Right cardiac atrium (tissue), 5 donors: ENCODE results near the gene TMEM121. TPM values are rescaled to one million over a fixed set of nuclear protein-coding genes. Genes with fewer than 3 reads are reported as not detected.

Source experiments
- ATAC-seq, 2 donors: fragments of 200-7000 bp; cut with Tn5 transposase; one replicate each; pipeline versions ENCODE4 v1.8.0 to v1.9.1; 2020; ENCODE audit warnings: moderate library complexity in 2 of 2, mild to moderate bottlenecking in 1 of 2
- DNase-seq, 3 donors: peaks; one replicate each; pipeline ENCODE4 v3.0.0-alpha.2; 2020
- H3K27ac ChIP-seq: one replicate; pipeline ENCODE4 v1.5.1; 2013; ENCODE audit warnings: mild to moderate bottlenecking, low read length, control low read depth, moderate library complexity
- H3K27me3 ChIP-seq: one replicate; pipeline ENCODE4 v1.6.1; 2013; ENCODE audit not compliant: control insufficient read depth, insufficient read depth
- H3K4me1 ChIP-seq: one replicate; pipeline ENCODE4 v1.6.1; 2013; ENCODE audit warnings: low read length; ENCODE audit not compliant: control insufficient read depth, insufficient read depth
- H3K4me3 ChIP-seq: one replicate; pipeline ENCODE4 v1.5.1; 2013; ENCODE audit warnings: low read length, control low read depth
- H3K9me3 ChIP-seq: one replicate; pipeline ENCODE4 v1.6.1; 2013; ENCODE audit warnings: low read length; ENCODE audit not compliant: control insufficient read depth
- WGBS: extraction: QIAGEN DNeasy Blood & Tissue Kit; methylation state at CpG from one replicate; pipeline ENCODE4 v1.1.7; 2013; 5-methylcytosine and 5-hydroxymethylcytosine counted together
- intact Hi-C, 4 donors: fragments of 100-400 bp; cut with DNase I; formaldehyde crosslinking; loops; one replicate each; pipeline versions ENCODE4 v1.11.0 to v1.14.0; 2022 to 2023
- polyA plus RNA-seq: library from polyadenylated mRNA; stranded (reverse); fragments of 200-250 nt; gene quantifications from one replicate; pipeline ENCODE4 v1.2.3, GENCODE V29; 2013
- total RNA-seq, 4 donors: library from RNA; stranded (reverse); fragmentation: NEBNext Ultra II Directional; extraction: Animal tissue kit (Norgen Biotek cat#: 25700); gene quantifications; one replicate each; pipeline ENCODE4 v1.2.1, GENCODE V29; 2021
- donor health status: healthy with polysubstance abuse.
- donor health status: DM: no; HTN: yes; CAD: no.
- donor health status: DM: no; HTN: no; CAD: no.
- donor health status: DM: no; HTN: yes; CAD: no; lungs with severe emphysema.
- donor health status: DM: yes; HTN: yes; CAD: no.

TMEM121 gene
- total and polyA plus RNA-seq, 5 donors = 2.3 to 4.4 (median 3.5) TPM

DNA sequence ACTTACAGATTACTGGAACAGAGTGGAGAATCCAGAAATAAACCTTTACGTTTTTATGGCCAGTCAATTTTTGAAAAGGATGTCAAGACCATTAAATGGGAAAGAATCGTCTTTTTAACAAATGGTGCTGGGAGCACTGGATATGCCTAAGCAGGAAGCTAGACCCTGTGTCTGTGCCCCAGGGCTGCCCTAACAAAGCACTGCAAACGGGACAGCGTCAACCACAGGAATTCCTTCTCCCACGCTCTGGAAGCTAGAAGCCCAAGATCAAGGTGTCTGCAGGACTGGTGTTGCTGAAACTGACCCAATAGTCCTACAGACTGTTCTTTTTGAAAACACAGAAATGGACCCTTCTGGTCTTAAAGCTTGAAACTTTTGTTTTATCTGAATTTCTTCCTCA lies 9.3 kb upstream of the TMEM121 start:
- Histone ChIP-seq H3K27me3 (no peaks in the 10 kb centered on the region), H3K9me3 (no peaks in the 10 kb centered on the region), H3K4me3 (no peak overlapping the region), H3K4me1 (no peaks in the 10 kb centered on the region), H3K27ac (no peak overlapping the region)
- no peak for DNase-seq
- 33% methylated on average over 5 of the region's 5 CpGs for WGBS
- intact Hi-C loops = no loop called here
- no peak for ATAC-seq

DNA sequence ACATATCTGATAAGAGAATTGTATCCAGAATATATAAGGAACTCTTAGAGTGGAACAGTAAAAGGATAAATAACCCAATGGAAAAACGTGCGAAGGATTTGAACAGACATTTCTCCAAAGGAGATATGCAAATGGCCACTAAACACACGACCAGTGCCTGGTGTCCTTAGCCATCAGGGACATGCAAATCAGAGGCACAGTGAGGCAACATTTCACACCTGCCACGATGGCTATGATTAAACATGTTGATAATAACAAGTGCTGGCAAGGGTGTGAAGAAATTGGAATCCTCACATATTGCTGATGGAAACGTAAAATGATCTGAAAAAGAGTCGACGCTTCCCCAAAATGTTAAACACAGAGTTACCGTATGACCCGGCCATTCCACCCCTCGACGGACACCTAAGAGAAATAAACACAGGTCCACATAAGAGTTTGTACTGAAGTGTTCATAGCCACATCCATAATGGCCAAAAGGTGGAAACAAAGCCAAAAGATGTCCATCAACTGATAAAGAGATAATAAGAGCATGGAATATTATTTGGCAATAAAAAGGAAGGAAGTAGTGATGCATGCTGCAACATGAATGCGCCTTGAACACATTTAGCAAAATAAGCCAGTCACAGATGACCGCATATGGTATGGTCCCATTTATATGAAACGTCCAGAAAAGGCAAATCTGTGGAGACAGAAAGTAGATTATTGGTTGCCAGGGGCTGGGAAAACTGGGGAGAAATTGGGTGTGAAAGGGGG lies 6.3 kb upstream of the TMEM121 start:
- DNase-seq (peak in 1 of 3 donors; percentile 5), ATAC-seq (no peak)
- no peaks in the 10 kb centered on the region for H3K27me3 ChIP-seq
- intact Hi-C loops = loop anchor here in 1 of 4 donors (10.0 kb wide), 1 partner anchor 145 kb away; no protein-coding TSS in a partner anchor
- H3K4me3 ChIP-seq = no peak overlapping the region
- no peaks in the 10 kb centered on the region for H3K9me3 ChIP-seq
- no peaks in the 10 kb centered on the region for H3K4me1 ChIP-seq
- H3K27ac ChIP-seq = no peak overlapping the region
- 66% methylated on average over 14 of the region's 14 CpGs for WGBS

DNA sequence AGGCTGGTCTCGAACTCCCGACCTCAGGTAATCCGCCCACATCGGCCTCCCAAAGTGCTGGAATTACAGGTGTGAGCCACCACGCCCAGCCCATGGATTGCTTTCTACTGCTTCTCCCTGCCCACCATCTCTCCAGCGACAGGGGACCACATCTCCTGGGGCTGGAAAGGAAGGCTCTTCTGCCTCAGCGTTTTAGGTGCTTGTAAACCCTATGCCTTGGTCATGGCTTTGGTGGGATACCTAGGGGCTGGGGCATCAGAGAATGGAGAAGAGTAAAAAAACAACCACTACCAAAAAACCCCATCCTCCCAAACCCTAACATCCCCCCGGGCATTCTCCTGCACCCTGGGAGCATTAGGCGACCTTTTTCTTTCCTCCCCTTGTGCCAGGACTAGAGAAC lies 1.1 kb upstream of the TMEM121 start:
- WGBS = 91% methylated on average over 9 of the region's 9 CpGs
- Histone ChIP-seq H3K27ac (no peak overlapping the region), H3K27me3 (no peaks in the 10 kb centered on the region), H3K9me3 (no peaks in the 10 kb centered on the region), H3K4me3 (no peak overlapping the region), H3K4me1 (no peaks in the 10 kb centered on the region)
- intact Hi-C loops = loop anchor here in 1 of 4 donors (10.0 kb wide), 1 partner anchor 151 kb away; no protein-coding TSS in a partner anchor
- DNase-seq (no peak), ATAC-seq (no peak)

DNA sequence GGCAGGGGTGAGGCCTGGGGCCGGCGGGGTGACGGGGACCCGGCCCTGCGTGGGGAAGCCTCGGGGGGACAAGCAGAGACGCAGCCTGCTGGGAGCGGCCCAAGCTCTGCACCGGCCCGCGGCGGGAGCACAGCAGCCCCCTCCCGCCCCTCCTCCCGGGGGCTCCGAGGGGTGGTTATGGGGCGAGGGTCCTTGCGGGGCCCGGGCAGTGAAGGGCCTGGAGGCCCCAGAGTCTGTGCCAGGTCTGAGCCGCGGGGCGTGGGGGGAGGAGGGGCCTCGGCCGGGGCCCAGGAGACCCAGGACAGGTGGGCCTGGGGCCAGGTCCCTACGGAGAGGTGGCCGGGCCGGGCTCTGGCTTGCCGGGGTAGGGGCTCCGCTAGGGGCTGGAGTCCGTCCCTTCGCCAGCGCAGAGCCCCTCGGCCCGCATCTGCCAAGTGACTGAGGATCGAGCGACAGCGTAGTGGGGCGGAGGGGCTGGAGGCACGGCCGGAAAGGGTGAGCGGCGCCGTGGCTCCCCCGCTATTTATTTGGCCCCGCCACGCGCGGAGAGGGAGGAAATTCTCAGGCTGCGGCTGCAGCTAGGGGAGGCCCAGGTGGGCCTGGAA lies 495 bp downstream of the TMEM121 start:
- DNase-seq (peak in 2 of 3 donors; percentile 74 to 76), ATAC-seq (peak; percentile 1 to 2)
- Histone ChIP-seq H3K4me1 (no peaks in the 10 kb centered on the region), H3K4me3 (peak overlapping the region; percentile 62), H3K27ac (no peak overlapping the region), H3K27me3 (no peaks in the 10 kb centered on the region), H3K9me3 (no peaks in the 10 kb centered on the region)
- intact Hi-C loops = loop anchor here in 1 of 4 donors (10.0 kb wide), 1 partner anchor 152 kb away; no protein-coding TSS in a partner anchor
- WGBS = 1% methylated on average over 48 of the region's 48 CpGs

DNA sequence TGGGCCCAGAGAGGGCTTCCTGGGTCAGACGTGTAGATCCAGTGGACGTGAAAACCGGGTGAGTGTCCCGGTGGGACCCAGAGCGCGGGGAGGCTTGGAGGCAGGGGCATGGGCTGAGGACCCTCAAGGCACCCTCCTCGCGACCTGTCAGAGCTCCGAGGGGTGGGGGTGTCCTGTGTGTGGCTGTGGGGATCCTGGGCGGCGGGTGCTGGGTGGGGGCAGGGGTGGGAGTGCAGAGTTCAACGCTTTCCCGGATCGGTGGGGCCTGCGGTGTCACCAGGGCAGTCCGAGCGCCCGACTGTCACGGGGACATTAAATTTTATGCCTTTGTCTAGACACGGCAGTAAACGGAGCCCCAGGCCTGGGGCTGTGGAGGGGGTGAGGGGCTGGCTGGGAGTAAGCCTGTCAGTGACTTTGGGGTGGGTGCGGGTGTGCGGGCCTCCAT lies 1.0 kb downstream of the TMEM121 start:
- Histone ChIP-seq H3K27me3 (no peaks in the 10 kb centered on the region), H3K27ac (no peak overlapping the region), H3K9me3 (no peaks in the 10 kb centered on the region), H3K4me3 (peak overlapping the region; percentile 62), H3K4me1 (no peaks in the 10 kb centered on the region)
- 21% methylated on average over 23 of the region's 23 CpGs for WGBS
- intact Hi-C loops = loop anchor here in 1 of 4 donors (10.0 kb wide), 1 partner anchor 153 kb away; no protein-coding TSS in a partner anchor
- ATAC-seq (peak in 1 of 2 donors; percentile 4), DNase-seq (no peak)

DNA sequence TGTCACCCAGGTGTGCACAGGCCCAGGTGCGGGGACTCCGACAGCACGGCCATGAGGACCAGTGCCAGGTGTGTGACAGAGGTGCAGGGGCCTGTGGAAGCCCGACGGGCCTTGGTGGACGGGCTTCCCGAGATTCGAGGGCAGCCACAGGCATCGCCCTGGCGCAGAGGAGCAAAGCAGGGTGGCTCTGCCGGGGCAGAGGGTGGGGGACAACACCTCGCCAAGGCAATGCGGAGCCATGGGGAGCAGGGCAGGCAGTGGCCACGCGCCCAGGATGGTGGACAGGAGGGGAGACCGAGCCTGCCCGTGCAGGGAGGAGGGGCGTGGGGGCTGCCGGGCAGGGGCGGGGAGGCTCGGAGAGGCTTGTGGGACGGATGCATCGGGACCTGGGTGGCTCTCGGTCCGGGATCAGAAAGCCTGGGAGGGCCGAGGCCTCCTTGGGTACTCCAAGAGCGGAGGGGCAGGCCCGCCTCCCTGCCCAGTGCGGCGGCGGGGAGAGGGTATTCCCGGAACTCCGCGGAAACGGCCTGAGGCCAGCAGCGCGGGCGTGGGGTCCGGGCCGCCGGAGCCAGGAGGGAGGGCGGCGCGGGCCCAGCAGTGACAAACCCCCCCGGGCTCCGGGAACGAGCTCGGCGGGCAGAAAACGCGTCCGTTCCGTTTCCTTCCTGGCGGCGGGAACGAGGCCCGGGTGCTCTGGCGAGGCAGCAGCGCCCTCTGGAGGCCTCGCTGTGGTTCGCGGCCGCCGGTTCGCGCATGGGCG lies 1.6 kb downstream of the TMEM121 start:
- Histone ChIP-seq H3K4me1 (no peaks in the 10 kb centered on the region), H3K4me3 (peak overlapping the region; percentile 52), H3K27me3 (no peaks in the 10 kb centered on the region), H3K27ac (no peak overlapping the region), H3K9me3 (no peaks in the 10 kb centered on the region)
- peak; percentile 81 to 95 (median 93) for DNase-seq
- ATAC-seq = peak; percentile 71 to 72
- intact Hi-C loops = loop anchor here in 2 of 4 donors (2.0 to 10.0 kb wide), 2 partner anchors 153 to 157 kb away; no protein-coding TSS in a partner anchor
- WGBS = 6% methylated on average over 67 of the region's 67 CpGs

DNA sequence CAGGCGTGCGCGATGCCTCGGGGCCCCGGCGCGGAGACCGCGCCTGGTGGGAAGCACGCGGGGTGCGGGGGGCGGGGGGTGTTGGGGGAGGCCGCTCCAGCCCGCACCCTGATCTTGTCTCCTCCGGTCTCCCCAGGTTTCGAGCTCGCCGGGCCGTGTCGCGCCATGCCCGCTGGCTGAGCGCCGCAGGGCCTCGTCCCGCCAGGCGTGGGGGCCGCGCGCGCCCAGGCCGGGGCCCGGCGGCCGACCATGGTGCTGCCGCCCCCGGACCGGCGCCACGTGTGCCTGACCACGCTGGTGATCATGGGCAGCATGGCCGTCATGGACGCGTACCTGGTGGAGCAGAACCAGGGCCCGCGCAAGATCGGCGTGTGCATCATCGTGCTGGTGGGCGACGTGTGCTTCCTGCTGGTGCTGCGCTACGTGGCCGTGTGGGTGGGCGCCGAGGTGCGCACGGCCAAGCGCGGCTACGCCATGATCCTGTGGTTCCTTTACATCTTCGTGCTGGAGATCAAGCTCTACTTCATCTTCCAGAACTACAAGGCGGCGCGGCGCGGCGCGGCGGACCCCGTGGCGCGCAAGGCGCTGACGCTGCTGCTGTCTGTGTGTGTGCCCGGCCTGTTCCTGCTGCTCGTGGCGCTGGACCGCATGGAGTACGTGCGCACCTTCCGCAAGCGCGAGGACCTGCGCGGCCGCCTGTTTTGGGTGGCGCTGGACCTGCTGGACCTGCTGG lies 2.4 kb downstream of the TMEM121 start:
- Histone ChIP-seq H3K9me3 (no peaks in the 10 kb centered on the region), H3K4me3 (peak overlapping the region; percentile 52), H3K27ac (no peak overlapping the region), H3K4me1 (no peaks in the 10 kb centered on the region), H3K27me3 (no peaks in the 10 kb centered on the region)
- peak in 2 of 3 donors; percentile 23 to 71 for DNase-seq
- peak in 1 of 2 donors; percentile 0 for ATAC-seq
- WGBS = 17% methylated on average over 89 of the region's 89 CpGs
- intact Hi-C loops = loop anchor here in 2 of 4 donors (2.0 to 10.0 kb wide), 2 partner anchors 154 to 158 kb away; no protein-coding TSS in a partner anchor

DNA sequence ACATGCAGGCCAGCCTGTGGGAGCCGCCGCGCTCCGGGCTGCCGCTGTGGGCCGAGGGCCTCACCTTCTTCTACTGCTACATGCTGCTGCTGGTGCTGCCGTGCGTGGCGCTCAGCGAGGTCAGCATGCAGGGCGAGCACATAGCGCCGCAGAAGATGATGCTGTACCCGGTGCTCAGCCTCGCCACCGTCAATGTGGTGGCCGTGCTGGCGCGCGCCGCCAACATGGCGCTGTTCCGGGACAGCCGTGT lies 2.9 kb downstream of the TMEM121 start:
- intact Hi-C loops = loop anchor here in 2 of 4 donors (2.0 to 10.0 kb wide), 2 partner anchors 154 to 158 kb away; no protein-coding TSS in a partner anchor
- Histone ChIP-seq H3K9me3 (no peaks in the 10 kb centered on the region), H3K27me3 (no peaks in the 10 kb centered on the region), H3K4me3 (no peak overlapping the region), H3K4me1 (no peaks in the 10 kb centered on the region), H3K27ac (no peak overlapping the region)
- WGBS = 43% methylated on average over 24 of the region's 24 CpGs
- peak in 1 of 3 donors; percentile 71 for DNase-seq
- ATAC-seq = no peak

DNA sequence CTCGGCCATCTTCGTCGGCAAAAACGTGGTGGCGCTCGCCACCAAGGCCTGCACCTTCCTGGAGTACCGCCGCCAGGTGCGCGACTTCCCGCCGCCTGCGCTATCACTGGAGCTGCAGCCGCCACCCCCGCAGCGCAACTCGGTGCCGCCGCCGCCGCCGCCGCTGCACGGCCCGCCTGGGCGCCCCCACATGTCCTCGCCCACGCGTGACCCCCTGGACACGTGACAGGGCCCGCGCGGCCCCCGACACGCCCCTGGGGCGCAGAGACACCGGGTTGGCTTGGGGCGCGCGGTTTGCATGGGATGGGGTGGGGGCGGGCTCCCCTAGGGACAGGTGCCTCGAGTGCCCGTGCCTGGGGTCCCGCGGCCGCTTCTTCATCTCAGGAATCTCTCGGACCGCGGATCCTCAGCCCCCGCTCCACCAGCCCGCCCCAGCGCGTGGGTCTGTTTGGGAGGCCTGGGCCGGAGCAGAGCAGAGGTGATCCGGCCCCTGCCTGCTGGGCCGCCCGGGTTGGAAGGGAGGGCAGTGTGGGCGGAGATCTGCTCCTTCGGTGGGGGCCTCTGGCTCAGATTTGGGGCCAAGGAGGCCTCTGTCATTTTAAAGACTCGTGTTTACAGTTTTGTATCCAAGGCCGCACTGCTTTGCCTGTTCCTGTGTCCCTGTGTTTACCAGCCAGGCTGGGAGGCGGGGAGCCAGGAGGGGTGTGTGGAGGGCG lies 3.3 kb downstream of the TMEM121 start:
- Histone ChIP-seq H3K9me3 (no peaks in the 10 kb centered on the region), H3K27me3 (no peaks in the 10 kb centered on the region), H3K4me1 (no peaks in the 10 kb centered on the region), H3K27ac (no peak overlapping the region), H3K4me3 (no peak overlapping the region)
- 43% methylated on average over 63 of the region's 63 CpGs for WGBS
- ATAC-seq (no peak), DNase-seq (peak; percentile 22 to 76 (median 68))
- intact Hi-C loops = loop anchor here in 3 of 4 donors (2.0 to 10.0 kb wide), 4 partner anchors 152 to 325 kb away; no protein-coding TSS in a partner anchor
